ENCODE measurements around the gene GRSF1.

- no peak for TF ChIP-seq CTCF (IDR thresholded peaks at IDR 0.05)
- no peak for TF ChIP-seq POLR2A (IDR thresholded peaks at IDR 0.05)
Observed at GRCh38 chr4:70849291-70849690, 9.6 kb upstream of the GRSF1 start.
